Trophoblast cell (in vitro differentiated cells and primary cell): Measurements from ENCODE around the gene HS3ST2.

Experiments used
- DNase-seq, 2 donors: peaks; one replicate each; pipeline ENCODE4 v3.0.0-alpha.2; 2016
- H2AFZ ChIP-seq: 2 replicates; pipeline ENCODE4 v1.6.1; 2013; ENCODE audit warnings: low read length, moderate library complexity, mild to moderate bottlenecking; ENCODE audit not compliant: insufficient read depth, poor library complexity
- H2AK5ac ChIP-seq: 2 replicates; pipeline ENCODE4 v1.6.1; 2013; ENCODE audit warnings: mild to moderate bottlenecking, low read length
- H2BK120ac ChIP-seq: 2 replicates; pipeline ENCODE4 v1.6.1; 2013; ENCODE audit warnings: low read length, mild to moderate bottlenecking, moderate library complexity; ENCODE audit not compliant: insufficient read depth, poor library complexity
- H2BK12ac ChIP-seq: 2 replicates; pipeline ENCODE4 v1.6.1; 2013; ENCODE audit warnings: mild to moderate bottlenecking, low read length, moderate library complexity
- H2BK5ac ChIP-seq: 2 replicates; pipeline ENCODE4 v1.6.1; 2013; ENCODE audit warnings: low read length, low read depth, moderate library complexity, mild to moderate bottlenecking; ENCODE audit not compliant: poor library complexity
- H3K14ac ChIP-seq: 2 replicates; pipeline ENCODE4 v1.6.1; 2013; ENCODE audit warnings: mild to moderate bottlenecking, low read length
- H3K18ac ChIP-seq: 2 replicates; pipeline ENCODE4 v1.6.1; 2013; ENCODE audit warnings: mild to moderate bottlenecking, low read length
- H3K23ac ChIP-seq: 2 replicates; pipeline ENCODE4 v1.6.1; 2013; ENCODE audit warnings: low read length
- H3K27ac ChIP-seq: 2 replicates; pipeline ENCODE4 v1.5.1; 2013; ENCODE audit warnings: low read depth, mild to moderate bottlenecking, inconsistent platforms, low read length, moderate library complexity
- H3K27me3 ChIP-seq: 2 replicates; pipeline ENCODE4 v1.6.1; 2013; ENCODE audit warnings: inconsistent platforms, mild to moderate bottlenecking, low read length, moderate library complexity; ENCODE audit not compliant: insufficient read depth
- H3K36me3 ChIP-seq, 2 experiments: 1 replicate in 1 of 2; 2 replicates in 1 of 2; pipeline ENCODE4 v1.6.1; 2013; ENCODE audit warnings: low read length in 2 of 2, mild to moderate bottlenecking in 2 of 2, moderate library complexity in 1 of 2; ENCODE audit not compliant: insufficient read depth in 2 of 2, control insufficient read depth in 1 of 2
- H3K4ac ChIP-seq: 2 replicates; pipeline ENCODE4 v1.6.1; 2013; ENCODE audit warnings: low read depth, mild to moderate bottlenecking, low read length, moderate library complexity
- H3K4me1 ChIP-seq, 2 experiments: 1 replicate in 1 of 2; 2 replicates in 1 of 2; pipeline ENCODE4 v1.6.1; 2013; ENCODE audit warnings: low read length in 2 of 2, mild to moderate bottlenecking in 2 of 2, moderate library complexity in 1 of 2; ENCODE audit not compliant: insufficient read depth in 2 of 2, control insufficient read depth in 1 of 2
- H3K4me2 ChIP-seq: 2 replicates; pipeline ENCODE4 v1.6.1; 2013; ENCODE audit warnings: inconsistent platforms, mild to moderate bottlenecking, low read length, moderate library complexity
- H3K4me3 ChIP-seq: 2 replicates; pipeline ENCODE4 v1.5.1; 2013; ENCODE audit warnings: mild to moderate bottlenecking, low read depth, low read length, inconsistent platforms
- H3K79me1 ChIP-seq: one replicate; pipeline ENCODE4 v1.6.1; 2013; ENCODE audit warnings: low read length
- H3K79me2 ChIP-seq: 2 replicates; pipeline ENCODE4 v1.6.1; 2013; ENCODE audit warnings: low read length, mild to moderate bottlenecking; ENCODE audit not compliant: control insufficient read depth, insufficient read depth, poor library complexity
- H3K9ac ChIP-seq: 2 replicates; pipeline ENCODE4 v1.6.1; 2013; ENCODE audit warnings: mild to moderate bottlenecking, low read length
- H3K9me3 ChIP-seq: 2 replicates; pipeline ENCODE4 v1.6.1; 2013; ENCODE audit warnings: low read depth, mild to moderate bottlenecking, control low read depth, inconsistent platforms, low read length; ENCODE audit not compliant: insufficient read depth
- H4K12ac ChIP-seq: 2 replicates; pipeline ENCODE4 v1.6.1; 2013; ENCODE audit warnings: low read depth, mild to moderate bottlenecking, low read length, moderate library complexity
- H4K8ac ChIP-seq: 2 replicates; pipeline ENCODE4 v1.6.1; 2013; ENCODE audit warnings: low read depth, mild to moderate bottlenecking, low read length, moderate library complexity
- H4K91ac ChIP-seq: one replicate; pipeline ENCODE4 v1.6.1; 2013; ENCODE audit warnings: low read depth, mild to moderate bottlenecking, low read length, moderate library complexity
- WGBS: extraction: QIAGEN DNeasy Blood & Tissue Kit; methylation state at CpG from one replicate; pipeline ENCODE4 v1.1.7; 2013; ENCODE audit warnings: missing lambda C conversion rate; ENCODE audit not compliant: insufficient read length, insufficient coverage; ENCODE audit errors: extremely low coverage; 5-methylcytosine and 5-hydroxymethylcytosine counted together

HS3ST2 gene

DNA sequence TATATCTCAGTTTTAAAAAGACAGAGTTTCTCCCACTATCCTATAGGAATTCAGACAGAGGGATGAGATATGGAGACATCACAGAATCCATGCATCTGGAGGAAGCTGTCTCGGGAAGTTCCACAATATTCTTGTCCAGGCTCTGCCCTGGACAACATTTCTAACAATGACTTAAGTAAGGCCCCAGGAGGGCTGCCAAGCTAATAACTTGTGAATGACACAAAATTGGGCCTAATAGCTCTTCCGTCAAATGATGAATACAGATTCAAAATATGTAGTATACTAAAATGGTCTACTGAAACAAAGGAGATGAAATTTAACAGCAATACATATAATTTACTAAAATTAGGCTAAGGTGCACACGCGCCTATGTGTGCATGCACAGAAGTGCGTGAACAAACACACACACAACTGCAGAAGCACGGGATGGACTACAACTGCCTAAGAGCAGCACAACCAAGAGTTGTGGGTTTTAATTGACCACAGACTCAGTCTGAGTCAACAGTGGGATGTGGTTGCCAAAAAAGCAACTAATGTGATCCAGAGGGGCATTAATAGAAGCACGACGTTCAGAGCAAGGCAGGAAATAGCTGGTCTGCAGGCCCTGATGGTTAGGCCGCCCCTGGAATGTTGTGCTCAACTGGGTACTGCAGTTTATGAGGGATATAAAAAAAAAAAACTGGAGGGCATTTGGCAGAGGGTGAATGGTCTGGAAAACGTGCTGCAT lies 26.3 kb upstream of the HS3ST2 start:
- WGBS: no CpG with 5 or more reads among the region's 10 CpGs
- no peaks in the 10 kb centered on the region for H3K36me3 ChIP-seq

DNA sequence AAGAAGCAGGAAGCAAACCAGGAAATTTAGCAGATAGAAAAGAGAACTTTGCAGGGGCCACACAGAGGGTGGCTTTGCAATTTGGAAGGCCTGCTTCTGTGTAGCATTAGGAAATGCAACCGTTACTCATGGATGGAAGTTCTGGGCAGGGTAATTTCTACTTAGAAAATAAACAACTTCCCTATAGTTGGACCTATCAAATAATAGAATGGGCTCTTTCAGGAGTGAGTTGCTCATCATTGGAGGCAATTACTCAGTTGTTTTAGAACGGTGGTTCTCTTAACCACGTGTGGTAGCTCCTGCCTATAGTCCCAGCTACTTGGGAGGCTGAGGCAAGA lies 25.8 kb upstream of the HS3ST2 start:
- H3K36me3 ChIP-seq: no peaks in the 10 kb centered on the region
- no peak overlapping the region for H4K12ac ChIP-seq
- H3K23ac ChIP-seq: no peak overlapping the region
- peaks cover 2% of the 10 kb centered on the region for H3K9me3 ChIP-seq
- H4K8ac ChIP-seq: no peak overlapping the region
- H3K4me2 ChIP-seq: no peak overlapping the region
- H3K27ac ChIP-seq: no peak overlapping the region
- H3K18ac ChIP-seq: no peak overlapping the region
- H3K9ac ChIP-seq: no peak overlapping the region
- no peaks in the 10 kb centered on the region for H3K79me1 ChIP-seq
- H4K91ac ChIP-seq: no peak overlapping the region
- H2BK5ac ChIP-seq: no peak overlapping the region
- no CpG with 5 or more reads among the region's 3 CpGs for WGBS
- peak in 1 of 2 donors; percentile 3 for DNase-seq
- no peak overlapping the region for H2AK5ac ChIP-seq
- no peak overlapping the region for H3K14ac ChIP-seq
- H2AFZ ChIP-seq: no peak overlapping the region
- no peak overlapping the region for H2BK12ac ChIP-seq
- no peak overlapping the region for H3K4me3 ChIP-seq
- no peaks in the 10 kb centered on the region for H3K27me3 ChIP-seq
- no peak overlapping the region for H3K4ac ChIP-seq
- no peaks in the 10 kb centered on the region for H3K79me2 ChIP-seq
- H3K4me1 ChIP-seq: peaks cover 2% of the 10 kb centered on the region in 2 experiments
- no peak overlapping the region for H2BK120ac ChIP-seq

More for the DNA sequence above, 26.3 kb upstream of the HS3ST2 start:
- no peak overlapping the region for H3K4me2 ChIP-seq
- H3K27me3 ChIP-seq: no peaks in the 10 kb centered on the region
- no peak overlapping the region for H3K27ac ChIP-seq
- H3K9ac ChIP-seq: no peak overlapping the region
- H2BK12ac ChIP-seq: no peak overlapping the region
- no peak overlapping the region for H3K18ac ChIP-seq
- no peak overlapping the region for H3K14ac ChIP-seq
- no peaks in the 10 kb centered on the region for H3K79me1 ChIP-seq
- H3K4ac ChIP-seq: no peak overlapping the region
- no peak overlapping the region for H2AK5ac ChIP-seq
- H3K79me2 ChIP-seq: no peaks in the 10 kb centered on the region
- H3K4me3 ChIP-seq: no peak overlapping the region
- no peak overlapping the region for H4K8ac ChIP-seq
- H3K4me1 ChIP-seq: peaks cover 2% of the 10 kb centered on the region in 2 experiments
- no peak overlapping the region for H4K12ac ChIP-seq
- H2BK120ac ChIP-seq: no peak overlapping the region
- DNase-seq: no peak
- H2AFZ ChIP-seq: no peak overlapping the region
- H2BK5ac ChIP-seq: no peak overlapping the region
- H3K9me3 ChIP-seq: peaks cover 2% of the 10 kb centered on the region
- no peak overlapping the region for H3K23ac ChIP-seq
- no peak overlapping the region for H4K91ac ChIP-seq

DNA sequence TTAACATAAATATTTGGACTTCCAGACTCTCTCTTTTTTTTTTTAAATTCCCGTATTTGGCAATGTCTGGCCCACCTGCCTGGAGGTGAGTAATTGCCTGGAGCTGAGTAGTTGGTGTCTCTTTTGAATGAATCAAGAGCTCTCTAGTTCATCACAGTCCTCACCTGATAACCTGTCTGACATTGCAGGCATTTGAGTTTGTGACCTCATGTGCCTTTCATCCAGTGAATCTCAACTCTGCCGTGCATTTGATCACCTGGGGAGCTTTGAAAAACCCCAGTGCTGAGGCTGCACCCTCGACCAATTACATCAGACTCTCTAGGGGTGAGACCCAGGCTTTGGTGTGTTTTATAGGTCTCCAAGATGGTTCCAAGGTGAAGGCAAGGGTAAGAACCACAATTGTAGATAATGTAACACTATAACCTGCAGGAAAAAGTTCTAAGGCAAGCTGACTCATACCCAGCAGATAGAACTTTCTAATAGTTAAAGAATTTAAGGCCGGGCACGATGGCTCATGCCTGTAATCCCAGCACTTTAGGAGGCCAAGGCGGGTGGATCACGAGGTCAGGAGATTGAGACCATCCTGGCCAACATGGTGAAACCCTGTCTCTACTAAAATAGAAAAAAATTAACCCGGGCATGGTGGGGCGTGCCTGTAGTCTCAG lies 24.5 kb upstream of the HS3ST2 start:
- Histone ChIP-seq H3K4ac (no peak overlapping the region), H2BK12ac (no peak overlapping the region), H4K12ac (no peak overlapping the region), H3K27me3 (no peaks in the 10 kb centered on the region), H3K4me1 (peaks cover 2% of the 10 kb centered on the region in 2 experiments), H3K9me3 (peaks cover 8% of the 10 kb centered on the region), H3K4me3 (no peak overlapping the region), H3K4me2 (no peak overlapping the region), H3K79me1 (no peaks in the 10 kb centered on the region), H3K14ac (no peak overlapping the region), H3K23ac (no peak overlapping the region), H3K27ac (no peak overlapping the region), H3K36me3 (no peaks in the 10 kb centered on the region), H2BK5ac (no peak overlapping the region), H2BK120ac (no peak overlapping the region), H3K79me2 (no peaks in the 10 kb centered on the region), H2AFZ (no peak overlapping the region), H3K18ac (no peak overlapping the region), H4K91ac (no peak overlapping the region), H4K8ac (no peak overlapping the region), H3K9ac (peak overlapping the region; percentile 8), H2AK5ac (no peak overlapping the region)
- peak; percentile 47 to 72 for DNase-seq
- no CpG with 5 or more reads among the region's 9 CpGs for WGBS

DNA sequence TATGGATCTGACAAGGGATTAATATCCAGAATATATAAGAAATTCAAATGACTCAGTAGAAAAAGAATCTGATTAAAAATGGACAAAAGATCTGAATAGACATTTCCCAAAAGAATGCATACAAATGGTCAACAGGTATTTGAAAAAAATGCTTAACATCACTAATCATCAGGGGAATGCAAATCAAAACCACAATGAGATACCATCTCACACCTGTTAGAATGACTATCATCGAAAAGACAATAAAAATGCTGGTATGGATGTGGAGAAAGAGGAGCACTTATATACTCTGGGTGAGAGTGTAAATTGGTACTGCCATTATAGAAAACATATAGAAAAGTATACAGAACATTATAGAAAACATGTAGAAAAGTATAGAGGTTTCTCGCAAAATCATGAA lies 16.4 kb upstream of the HS3ST2 start:
- Histone ChIP-seq H3K79me1 (no peaks in the 10 kb centered on the region), H3K14ac (no peak overlapping the region), H3K4me3 (no peak overlapping the region), H3K36me3 (no peaks in the 10 kb centered on the region), H3K18ac (no peak overlapping the region), H2BK5ac (no peak overlapping the region), H2AFZ (no peak overlapping the region), H3K4ac (no peak overlapping the region), H3K23ac (no peak overlapping the region), H3K9me3 (peaks cover 7% of the 10 kb centered on the region), H3K27me3 (peaks cover 2% of the 10 kb centered on the region), H3K27ac (no peak overlapping the region), H3K4me1 (no peaks in the 10 kb centered on the region), H4K12ac (no peak overlapping the region), H2AK5ac (no peak overlapping the region), H3K4me2 (no peak overlapping the region), H2BK120ac (no peak overlapping the region), H4K91ac (no peak overlapping the region), H4K8ac (no peak overlapping the region), H2BK12ac (no peak overlapping the region), H3K9ac (no peak overlapping the region), H3K79me2 (no peaks in the 10 kb centered on the region)
- no CpG with 5 or more reads among the region's 2 CpGs for WGBS
- peak in 1 of 2 donors; percentile 28 for DNase-seq
